SK-N-DZ (cell line): ENCODE measurements around the gene KRTAP10-1. TPM values are rescaled to one million over a fixed set of nuclear protein-coding genes. Genes with fewer than 3 reads are reported as not detected.
"Not testable (repeated sequence)": the region's sequence is repeated elsewhere in the genome, so short reads cannot be mapped to it uniquely, and the experiment has no call there.

Experiments used
- DNase-seq: peaks from one replicate; pipeline ENCODE4 v3.0.0-alpha.2; 2015; ENCODE audit warnings: low spot score
- polyA plus RNA-seq, 2 experiments: library from polyadenylated mRNA; depleted of rRNA; stranded (reverse); fragments of >200 nt; gene quantifications; 2 replicates each; pipeline ENCODE4 v1.2.3, GENCODE V29; 2014

KRTAP10-1 gene
- not detected in 2 replicates for polyA plus RNA-seq (2014; cell fraction: cytosol; rRNA removed)
- polyA plus RNA-seq (2014; cell fraction: nucleus; rRNA removed): not detected in 2 replicates

- DNase-seq: no peak
Observed at GRCh38 chr21:44539991-44540666, at the start of gene KRTAP10-1. Gene KRTAP10-1, minus strand, starts transcription at chr21:44540195. Its CDS starts 45 bp downstream, at chr21:44540150.

- DNase-seq: no peak
Observed at GRCh38 chr21:44589094-44589493, 49.1 kb upstream of the KRTAP10-1 start.

GRCh38 chr21:44585892-44586291, 45.9 kb upstream of the KRTAP10-1 start:
- no peak for DNase-seq

- no peak for DNase-seq
Observed at GRCh38 chr21:44583800-44584147, 43.8 kb upstream of the KRTAP10-1 start.

- no peak for DNase-seq
Observed at GRCh38 chr21:44583089-44583799, 43.2 kb upstream of the KRTAP10-1 start.

- DNase-seq: no peak
Observed at GRCh38 chr21:44582055-44582454, 42.1 kb upstream of the KRTAP10-1 start.

GRCh38 chr21:44581158-44581557, 41.2 kb upstream of the KRTAP10-1 start:
- no peak for DNase-seq

- not testable (repeated sequence) for DNase-seq
Observed at GRCh38 chr21:44580231-44580821, 40.3 kb upstream of the KRTAP10-1 start, which contains the start of gene KRTAP10-5. Gene KRTAP10-5, minus strand, starts transcription at chr21:44580604. Its CDS starts 26 bp downstream, at chr21:44580578.

- DNase-seq: no peak
Observed at GRCh38 chr21:44579833-44580144, 39.8 kb upstream of the KRTAP10-1 start.

- DNase-seq: no peak
Observed at GRCh38 chr21:44579056-44579832, 39.2 kb upstream of the KRTAP10-1 start.

GRCh38 chr21:44578371-44579055, 38.5 kb upstream of the KRTAP10-1 start:
- DNase-seq: no peak

- DNase-seq: no peak
Observed at GRCh38 chr21:44576025-44576420, 36.0 kb upstream of the KRTAP10-1 start.

- no peak for DNase-seq
Observed at GRCh38 chr21:44575307-44576024, 35.5 kb upstream of the KRTAP10-1 start.

- DNase-seq: no peak
Observed at GRCh38 chr21:44574457-44575306, 34.7 kb upstream of the KRTAP10-1 start.

GRCh38 chr21:44573630-44574456, 33.8 kb upstream of the KRTAP10-1 start, which contains the start of gene KRTAP10-4:
Gene KRTAP10-4, plus strand, starts transcription at chr21:44573729. Its CDS starts 30 bp downstream, at chr21:44573759.
- not testable (repeated sequence) for DNase-seq

- DNase-seq: no peak
Observed at GRCh38 chr21:44572959-44573583, 33.1 kb upstream of the KRTAP10-1 start.

- DNase-seq: no peak
Observed at GRCh38 chr21:44571844-44572782, 32.1 kb upstream of the KRTAP10-1 start.
